HEK293T (cell line): ENCODE data around the gene GPC1.

ENCODE experiments used
- CTCF ChIA-PET: fragments of 350-600 bp; formaldehyde crosslinking; extraction: SDS; loops from one replicate; lab custom pipeline; 2021; ENCODE audit warnings: antibody characterized with exemption, inconsistent platforms; lab: Yijun Ruan, JAX
- POLR2A ChIA-PET: fragments of 350-600 bp; formaldehyde crosslinking; extraction: SDS; loops from one replicate; lab custom pipeline; 2020; ENCODE audit warnings: antibody characterized with exemption, inconsistent platforms; lab: Yijun Ruan, JAX
- DNase-seq: peaks from one replicate; pipeline ENCODE4 v3.0.0; 2012; ENCODE audit warnings: mixed read lengths; ENCODE audit errors: extremely low spot score
- BHLHE40 ChIP-seq: fragments of 450-650 bp; IDR thresholded peaks from 2 replicates; pipeline ENCODE4 v1.6.1; 2016; ENCODE audit warnings: mild to moderate bottlenecking, moderate library complexity, borderline replicate concordance
- CTBP1 ChIP-seq: fragments of 450-650 bp; IDR thresholded peaks from 2 replicates; pipeline ENCODE4 v1.6.1; 2016; ENCODE audit warnings: borderline replicate concordance
- ELF4 ChIP-seq: fragments of 450-650 bp; IDR thresholded peaks from 2 replicates; pipeline ENCODE4 v1.6.1; 2017; ENCODE audit warnings: antibody characterized with exemption
- FOXA1 ChIP-seq: fragments of 450-650 bp; IDR thresholded peaks from 2 replicates; pipeline ENCODE4 v1.6.1; 2016; ENCODE audit warnings: mild to moderate bottlenecking
- FOXK2 ChIP-seq: fragments of 450-650 bp; IDR thresholded peaks from 2 replicates; pipeline ENCODE4 v1.6.1; 2016; ENCODE audit warnings: mild to moderate bottlenecking
- FOXM1 ChIP-seq: fragments of 450-650 bp; IDR thresholded peaks from 2 replicates; pipeline ENCODE4 v1.6.1; 2017; ENCODE audit warnings: mild to moderate bottlenecking, borderline replicate concordance
- HDGF ChIP-seq: fragments of 450-650 bp; IDR thresholded peaks from 2 replicates; pipeline ENCODE4 v1.6.1; 2017; ENCODE audit warnings: antibody characterized with exemption, borderline replicate concordance
- L3MBTL2 ChIP-seq: fragments of 450-650 bp; conservative IDR thresholded peaks from 2 replicates; pipeline ENCODE4 v1.6.1; 2016; ENCODE audit warnings: mild to moderate bottlenecking
- LEF1 ChIP-seq: fragments of 450-650 bp; IDR thresholded peaks from 2 replicates; pipeline ENCODE4 v1.6.1; 2017; ENCODE audit warnings: mild to moderate bottlenecking, borderline replicate concordance
- NFRKB ChIP-seq: fragments of 450-650 bp; IDR thresholded peaks from 2 replicates; pipeline ENCODE4 v1.6.1; 2016; ENCODE audit warnings: mild to moderate bottlenecking, moderate library complexity
- PKNOX1 ChIP-seq: fragments of 450-650 bp; IDR thresholded peaks from 2 replicates; pipeline ENCODE4 v1.6.1; 2016
- SP1 ChIP-seq: fragments of 450-650 bp; IDR thresholded peaks from 2 replicates; pipeline ENCODE4 v1.6.1; 2017
- SUZ12 ChIP-seq: fragments of 450-650 bp; IDR thresholded peaks from 2 replicates; pipeline ENCODE4 v1.6.1; 2016; ENCODE audit warnings: mild to moderate bottlenecking
- TARDBP ChIP-seq: fragments of 450-650 bp; IDR thresholded peaks from 2 replicates; pipeline ENCODE4 v1.6.1; 2016
- ZNF384 ChIP-seq: fragments of 450-650 bp; IDR thresholded peaks from 2 replicates; pipeline ENCODE4 v1.6.1; 2016

The GPC1 gene

GRCh38 chr2:240410808-240411207 lies 24.7 kb upstream of the GPC1 start:
- no peak for TF ChIP-seq L3MBTL2
- TF ChIP-seq SP1 = no peak
- no peak for TF ChIP-seq SUZ12
- no peak for TF ChIP-seq PKNOX1
- TF ChIP-seq HDGF = no peak
- no peak for TF ChIP-seq FOXK2
- TF ChIP-seq ZNF384 = no peak
- TF ChIP-seq FOXA1 = no peak
- TF ChIP-seq FOXM1 = no peak
- TF ChIP-seq ELF4 = no peak
- TF ChIP-seq BHLHE40 = no peak
- TF ChIP-seq NFRKB = no peak
- no peak for TF ChIP-seq CTBP1
- CTCF ChIA-PET = no interaction called here
- POLR2A ChIA-PET = no interaction called here
- DNase-seq = no peak

GRCh38 chr2:240411261-240412160 lies 24.0 kb upstream of the GPC1 start:
- TF ChIP-seq CTBP1 = no peak
- no peak for TF ChIP-seq PKNOX1
- TF ChIP-seq L3MBTL2 = no peak
- TF ChIP-seq SP1 = no peak
- no peak for TF ChIP-seq ZNF384
- no peak for TF ChIP-seq HDGF
- no peak for TF ChIP-seq BHLHE40
- no peak for TF ChIP-seq FOXK2
- TF ChIP-seq TARDBP = no peak
- TF ChIP-seq ELF4 = no peak
- CTCF ChIA-PET = interaction anchor here (0.6 kb wide), 1 partner anchor 29 kb away, joined by 3 read pairs; no protein-coding TSS in a partner anchor
- DNase-seq = no peak
- POLR2A ChIA-PET = no interaction called here

DNA sequence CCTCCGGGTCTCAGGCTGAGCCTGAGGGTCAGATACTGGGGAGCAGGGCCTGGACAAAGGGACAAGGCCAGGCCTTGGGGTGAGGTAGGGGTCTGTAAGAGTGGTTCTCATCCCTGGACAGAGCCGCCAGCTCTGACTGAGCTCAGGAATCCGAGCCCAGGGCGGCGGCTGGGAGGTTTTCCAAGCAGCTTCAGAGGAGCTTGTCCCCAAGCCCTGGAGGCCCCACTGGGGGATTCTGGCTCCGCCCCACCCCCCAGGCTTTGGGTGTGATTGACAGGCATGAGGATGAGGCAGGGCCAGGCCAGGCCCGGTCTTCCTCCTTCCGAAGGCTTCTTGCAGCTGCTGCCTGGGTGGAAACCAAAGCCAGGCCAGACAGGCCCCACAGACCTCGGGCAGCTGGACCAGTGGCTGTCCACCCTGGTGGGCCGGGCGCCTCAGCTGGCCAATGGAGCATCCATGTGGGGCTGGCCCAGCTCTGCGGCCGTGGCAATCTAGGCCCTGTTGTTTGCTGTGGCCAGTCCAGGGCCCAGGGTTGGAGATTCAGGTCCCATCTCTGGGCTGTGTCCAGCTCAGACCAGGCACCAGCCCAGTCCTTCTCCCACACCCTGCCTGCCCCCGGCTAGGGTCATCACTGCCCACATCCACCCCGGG lies 23.1 kb upstream of the GPC1 start:
- DNase-seq = no peak
- no peak for TF ChIP-seq TARDBP
- TF ChIP-seq PKNOX1 = peak; percentile 66
- POLR2A ChIA-PET = no interaction called here
- CTCF ChIA-PET = interaction anchor here (0.6 kb wide), 1 partner anchor 30 kb away, joined by 3 read pairs; no protein-coding TSS in a partner anchor

DNA sequence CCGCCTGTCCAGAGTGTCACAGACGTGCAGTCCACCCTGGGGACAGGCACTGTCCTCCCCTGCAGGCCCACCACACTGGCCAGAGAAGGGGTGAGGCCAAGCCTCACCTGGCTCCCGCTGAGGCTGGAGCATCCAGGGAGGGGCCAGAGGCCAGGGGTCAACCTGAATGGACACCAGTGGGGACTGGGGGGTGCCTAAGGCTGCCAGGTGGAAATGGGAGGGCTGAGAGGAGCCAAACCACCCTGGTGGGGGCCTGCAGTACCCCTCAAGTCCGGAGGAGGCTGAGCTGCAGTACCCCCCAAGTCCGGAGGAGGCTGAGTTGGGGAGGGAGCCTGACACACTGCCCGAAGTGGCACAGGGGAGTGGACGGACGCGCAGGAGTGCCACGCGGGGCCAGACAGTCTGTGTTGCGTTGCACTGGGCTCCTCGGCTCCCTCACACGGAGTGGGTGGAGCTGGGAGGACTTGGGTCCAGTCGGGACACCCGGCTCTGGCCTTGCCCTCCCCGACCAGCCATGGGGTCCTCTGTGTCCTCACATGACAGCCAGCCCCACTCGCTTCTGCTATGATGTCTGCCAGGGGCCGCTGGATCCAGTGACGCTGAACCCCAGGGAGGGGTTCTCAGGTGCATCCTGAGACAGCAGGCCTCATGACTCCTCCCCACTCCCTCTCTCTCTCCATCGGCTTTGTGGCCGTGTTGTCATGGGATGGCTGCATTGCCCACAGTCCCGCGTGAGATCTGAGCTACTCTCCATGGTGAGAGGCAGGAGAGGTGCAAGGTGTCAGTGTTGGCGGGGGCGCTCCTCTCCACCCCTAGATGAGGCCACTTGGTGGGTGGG lies 22.3 kb upstream of the GPC1 start:
- ChIA-PET POLR2A (no interaction called here), CTCF (no interaction called here)
- DNase-seq = no peak
- no peak for TF ChIP-seq LEF1
- no peak for TF ChIP-seq CTBP1

DNA sequence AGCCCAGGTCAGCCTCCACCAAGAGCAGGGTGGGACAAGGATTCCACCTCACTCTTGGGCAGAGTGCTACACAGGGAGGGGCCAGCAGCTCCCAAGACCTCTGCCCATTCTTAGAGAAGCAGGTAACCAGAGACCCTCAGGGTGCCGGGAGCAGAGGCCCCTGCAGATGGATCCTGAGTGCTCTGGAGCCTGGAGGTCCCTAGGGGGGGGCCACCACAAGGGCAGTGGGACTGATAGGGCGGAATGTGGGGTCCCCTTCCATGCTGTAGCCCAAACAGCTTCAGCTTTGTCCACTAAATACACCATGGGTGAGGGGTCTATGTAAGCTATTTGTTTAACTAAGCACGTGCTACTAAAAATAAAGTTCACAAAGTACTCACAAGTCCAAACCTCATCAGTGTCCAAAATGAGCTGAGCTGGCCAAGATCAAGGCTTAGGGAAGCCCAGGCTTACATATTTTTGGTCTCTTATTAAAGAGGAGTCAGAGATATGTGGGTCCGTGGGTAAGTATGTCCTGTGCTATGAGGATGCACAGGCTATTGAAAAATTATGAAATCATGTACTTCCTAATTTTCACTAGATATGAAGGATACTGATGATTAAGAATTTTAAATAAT lies 21.5 kb upstream of the GPC1 start:
- TF ChIP-seq PKNOX1 (no peak), HDGF (no peak), FOXK2 (no peak), SUZ12 (no peak)
- POLR2A ChIA-PET = no interaction called here
- DNase-seq = no peak
- CTCF ChIA-PET = no interaction called here
